ENCODE measurements around the gene RASA2.

- TF ChIP-seq CTCF (IDR thresholded peaks at IDR 0.05; ENCODE audit: poor library complexity) (no peak), EZH2phosphoT487 (IDR thresholded peaks at IDR 0.05; ENCODE audit: low read depth, severe bottlenecking, unreplicated experiment) (no peak), EZH2 (IDR thresholded peaks at IDR 0.05; ENCODE audit: borderline replicate concordance) (no peak)
Observed at GRCh38 chr3:141457624-141458236, 29.1 kb upstream of the RASA2 start.

Measured in hepatocyte (in vitro differentiated cells).